ENCODE results near the gene UBE2F. TPM values are rescaled to one million over a fixed set of nuclear protein-coding genes. Genes with fewer than 3 reads are reported as not detected.
"Not testable (repeated sequence)": the region's sequence is repeated elsewhere in the genome, so short reads cannot be mapped to it uniquely, and the experiment has no call there.

UBE2F gene
- total and polyA plus RNA-seq, 2 of the 4 experiments (the other 2 are of a cell fraction) = 44.6 to 59.8 TPM

DNA sequence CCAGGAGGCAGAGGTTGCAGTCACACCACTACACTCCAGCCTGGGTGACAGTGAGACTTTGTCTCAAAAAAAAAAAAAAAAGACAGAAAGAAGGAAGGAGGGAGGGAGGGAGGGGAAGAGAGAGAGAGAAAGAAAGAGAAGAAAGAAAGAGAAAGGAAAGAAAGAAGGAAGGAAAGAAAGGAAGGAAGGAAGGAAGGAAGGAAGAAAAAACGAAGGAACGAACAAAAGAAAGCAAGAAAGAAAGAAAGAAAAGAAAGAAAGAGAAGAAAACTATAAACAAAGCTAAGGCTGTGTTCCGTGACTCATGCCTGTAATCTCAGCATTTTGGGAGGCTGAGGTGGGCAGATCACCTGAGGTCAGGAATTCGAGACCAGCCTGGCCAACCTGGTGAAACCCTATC, 15.5 kb upstream of the UBE2F start:
- CTCF ChIA-PET = interaction anchor here (0.7 kb wide), 1 partner anchor 17 kb away, joined by 3 read pairs; no protein-coding TSS in a partner anchor
- H3K23ac ChIP-seq (ENCODE audit: low read depth, low read length); H3K36me3 ChIP-seq (ENCODE audit: control insufficient read depth, insufficient read depth, low read length); H3K27ac ChIP-seq (ENCODE audit: insufficient read depth, low read length); H3K4me2 ChIP-seq (ENCODE audit: low read depth, low read length); H2BK20ac ChIP-seq (ENCODE audit: low read depth, low read length); H2AK9ac ChIP-seq (replicated peaks; ENCODE audit: low read depth, low read length, poor library complexity); H2BK120ac ChIP-seq (ENCODE audit: low read depth, low read length); H3K56ac ChIP-seq (ENCODE audit: extremely low read depth, insufficient read depth, low read length); DNase-seq; H3K9me1 ChIP-seq (ENCODE audit: insufficient read depth, low read length); H2BK5ac ChIP-seq (ENCODE audit: low read depth, low read length, poor library complexity, severe bottlenecking); BruUV-seq (replicated peaks); ATAC-seq (ENCODE audit: low read depth); H3K18ac ChIP-seq (ENCODE audit: low read depth, low read length); H3K9me3 ChIP-seq (ENCODE audit: control insufficient read depth, insufficient read depth, low read length); H4K20me1 ChIP-seq (ENCODE audit: insufficient read depth, low read length); H2BK15ac ChIP-seq (ENCODE audit: low read depth, low read length); H2AFZ ChIP-seq (replicated peaks; ENCODE audit: low read length, poor library complexity); H3K4me3 ChIP-seq (ENCODE audit: insufficient read depth, low read depth, low read length); H3K14ac ChIP-seq (replicated peaks; ENCODE audit: low read depth, low read length); in situ Hi-C loops (cut with MboI; ENCODE audit: low sequenced_read_pairs); H4K91ac ChIP-seq (ENCODE audit: insufficient read depth, low read depth, low read length); H4K8ac ChIP-seq (ENCODE audit: low read depth in 2 of 2, low read length in 2 of 2); H3K9ac ChIP-seq (ENCODE audit: low read depth, low read length); dilution Hi-C loops (cut with HindIII; ENCODE audit: low sequenced_read_pairs, unreplicated experiment); H3K4ac ChIP-seq (ENCODE audit: low read depth, low read length); POLR2A ChIA-PET (ENCODE audit: unreplicated experiment); intact Hi-C loops (cut with micrococcal nuclease); H3K79me1 ChIP-seq (ENCODE audit: low read depth in 1 of 2, low read length in 2 of 2); H2AK5ac ChIP-seq (ENCODE audit: low read depth, low read length); H4K5ac ChIP-seq (ENCODE audit: low read depth, low read length); H3K4me1 ChIP-seq (ENCODE audit: control insufficient read depth, insufficient read depth, low read length): not testable (repeated sequence)
- peaks cover 17% of the 10 kb centered on the region for H3K27me3 ChIP-seq (ENCODE audit: control insufficient read depth, insufficient read depth, low read length)
- WGBS, 2 experiments (ENCODE audit: extremely low coverage in 2 of 2, insufficient read length in 1 of 2) = no CpG with 5 or more reads among the region's 4 CpGs
